Measurements from ENCODE around the gene NCLN.
"Not testable (repeated sequence)": the region's sequence is repeated elsewhere in the genome, so short reads cannot be mapped to it uniquely, and the experiment has no call there.

Gene NCLN

DNA sequence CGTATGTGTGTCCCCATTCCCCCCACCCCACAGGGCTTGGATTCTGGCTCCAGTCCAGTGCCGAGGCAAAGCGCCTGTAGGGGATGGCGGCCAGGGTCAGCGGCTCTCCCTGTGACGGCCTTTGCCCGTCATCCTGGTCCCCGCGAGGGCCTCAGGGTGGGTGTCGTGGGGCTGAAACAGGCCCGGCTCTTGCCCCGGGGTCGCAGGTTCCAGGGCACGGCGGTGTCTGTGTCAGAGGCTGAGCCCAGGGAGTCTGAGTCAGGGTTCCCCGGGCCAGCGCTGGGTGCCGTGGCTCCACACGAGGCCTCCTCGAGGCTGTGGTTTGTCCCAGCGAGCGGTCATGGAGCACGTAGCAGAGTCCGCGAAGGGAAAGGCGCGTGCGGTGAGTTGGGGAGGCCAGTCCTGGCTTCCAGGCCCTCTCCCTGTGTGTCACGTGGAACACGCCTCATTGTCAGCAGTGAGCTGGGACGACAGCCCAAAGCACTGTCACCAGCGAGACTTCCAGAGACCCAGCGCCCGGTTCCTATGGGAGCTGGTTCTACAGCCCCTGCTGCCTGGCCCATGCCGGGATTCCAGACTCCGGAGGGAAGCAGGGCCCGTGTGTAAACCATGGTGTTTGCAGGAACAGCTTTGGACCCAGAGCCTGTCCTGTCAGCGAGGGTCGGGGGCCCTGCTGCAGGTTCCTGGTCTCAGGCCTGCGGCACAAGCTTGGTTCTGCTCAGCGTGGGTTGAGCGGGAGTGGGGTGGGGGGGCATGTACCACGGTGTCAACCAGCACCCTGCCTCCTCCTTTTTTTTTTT lies 13.4 kb downstream of the NCLN start:
- no peak for DNase-seq

- peak in 1 of 4 experiments; percentile 11 for DNase-seq
Observed at GRCh38 chr19:3201072-3201700, 15.5 kb downstream of the NCLN start.

GRCh38 chr19:3201911-3202310 lies 16.2 kb downstream of the NCLN start:
- DNase-seq, result no peak

GRCh38 chr19:3202346-3202745 lies 16.6 kb downstream of the NCLN start:
- no peak for DNase-seq

DNA sequence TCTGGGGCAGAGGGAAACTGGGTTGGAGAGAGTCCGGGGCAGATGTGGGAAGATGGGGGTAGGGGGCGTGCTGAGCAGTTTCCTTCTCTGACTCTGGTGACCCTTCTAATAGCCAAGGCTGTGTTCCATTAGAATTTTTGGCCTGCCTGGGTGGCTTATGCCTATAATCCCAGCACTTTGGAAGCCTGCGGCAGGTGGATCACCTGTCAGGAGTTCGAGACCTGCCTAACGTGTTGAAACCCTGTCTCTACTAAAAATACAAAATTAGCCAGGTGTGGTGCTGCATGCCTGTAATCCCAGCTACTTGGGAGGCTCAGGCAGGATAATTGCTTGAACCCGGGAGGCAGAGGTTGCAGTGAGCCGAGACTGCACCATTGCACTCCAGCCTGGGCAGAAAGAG lies 17.2 kb downstream of the NCLN start:
- not testable (repeated sequence) for DNase-seq

GRCh38 chr19:3203805-3204645 lies 18.3 kb downstream of the NCLN start:
- no peak for DNase-seq

GRCh38 chr19:3204646-3205275 lies 19.0 kb downstream of the NCLN start:
- DNase-seq, result no peak

GRCh38 chr19:3206216-3206953 lies 20.7 kb downstream of the NCLN start:
- no peak for DNase-seq

DNA sequence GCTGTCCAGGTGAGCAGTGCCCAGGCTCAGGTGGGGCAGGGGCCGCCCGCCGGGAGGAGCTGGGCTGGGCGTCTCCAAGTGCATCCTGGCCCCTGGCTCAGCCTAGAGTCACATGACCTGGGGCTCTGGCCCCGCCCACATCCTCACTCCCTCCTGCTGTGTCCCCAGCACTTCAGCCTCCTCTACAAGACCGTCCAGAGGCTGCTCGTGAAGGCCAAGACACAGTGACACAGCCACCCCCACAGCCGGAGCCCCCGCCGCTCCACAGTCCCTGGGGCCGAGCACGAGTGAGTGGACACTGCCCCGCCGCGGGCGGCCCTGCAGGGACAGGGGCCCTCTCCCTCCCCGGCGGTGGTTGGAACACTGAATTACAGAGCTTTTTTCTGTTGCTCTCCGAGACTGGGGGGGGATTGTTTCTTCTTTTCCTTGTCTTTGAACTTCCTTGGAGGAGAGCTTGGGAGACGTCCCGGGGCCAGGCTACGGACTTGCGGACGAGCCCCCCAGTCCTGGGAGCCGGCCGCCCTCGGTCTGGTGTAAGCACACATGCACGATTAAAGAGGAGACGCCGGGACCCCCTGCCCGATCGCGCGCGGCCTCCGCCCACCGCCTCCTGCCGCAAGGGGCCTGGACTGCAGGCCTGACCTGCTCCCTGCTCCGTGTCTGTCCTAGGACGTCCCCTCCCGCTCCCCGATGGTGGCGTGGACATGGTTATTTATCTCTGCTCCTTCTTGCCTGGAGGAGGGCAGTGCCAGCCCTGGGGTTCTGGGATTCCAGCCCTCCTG lies 21.9 kb downstream of the NCLN start:
- no peak for DNase-seq

DNA sequence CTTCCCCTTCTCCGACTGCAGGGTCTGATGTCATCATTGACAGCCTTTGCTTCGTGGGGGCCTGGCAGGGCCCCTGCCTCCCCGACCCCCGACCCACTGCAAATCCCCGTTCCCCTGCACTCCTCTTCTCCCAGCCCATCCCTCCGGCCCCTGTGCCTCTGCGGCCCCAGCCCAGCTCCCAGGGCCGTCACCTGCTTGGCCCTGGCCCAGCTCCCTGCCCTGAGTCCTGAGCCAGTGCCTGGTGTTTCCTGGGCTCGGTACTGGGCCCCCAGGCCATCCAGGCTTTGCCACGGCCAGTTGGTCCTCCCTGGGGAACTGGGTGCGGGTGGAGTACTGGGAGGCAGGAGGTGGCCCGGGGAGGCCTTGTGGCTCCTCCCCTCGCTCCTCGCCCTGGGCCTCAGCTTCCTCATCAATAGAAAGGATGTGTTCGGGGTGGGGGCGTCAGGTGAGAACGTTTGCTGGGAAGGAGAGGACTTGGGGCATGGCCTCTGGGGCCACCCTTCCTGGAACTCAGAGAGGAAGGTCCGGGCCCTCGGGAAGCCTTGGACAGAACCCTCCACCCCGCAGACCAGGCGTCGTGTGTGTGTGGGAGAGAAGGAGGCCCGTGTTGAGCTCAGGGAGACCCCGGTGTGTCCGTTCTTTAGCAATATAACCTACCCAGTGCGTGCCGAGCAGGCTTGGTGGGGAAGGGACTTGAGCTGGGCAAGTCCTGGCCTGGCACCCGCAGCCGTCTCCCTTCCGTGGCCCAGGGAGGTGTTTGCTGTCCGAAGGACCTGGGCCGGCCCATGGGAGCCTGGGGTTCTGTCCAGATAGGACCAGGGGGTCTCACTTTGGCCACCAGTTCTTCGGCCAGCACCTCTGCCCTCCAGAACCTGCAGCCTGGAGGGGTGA lies 22.8 kb downstream of the NCLN start:
- DNase-seq, result no peak

DNA sequence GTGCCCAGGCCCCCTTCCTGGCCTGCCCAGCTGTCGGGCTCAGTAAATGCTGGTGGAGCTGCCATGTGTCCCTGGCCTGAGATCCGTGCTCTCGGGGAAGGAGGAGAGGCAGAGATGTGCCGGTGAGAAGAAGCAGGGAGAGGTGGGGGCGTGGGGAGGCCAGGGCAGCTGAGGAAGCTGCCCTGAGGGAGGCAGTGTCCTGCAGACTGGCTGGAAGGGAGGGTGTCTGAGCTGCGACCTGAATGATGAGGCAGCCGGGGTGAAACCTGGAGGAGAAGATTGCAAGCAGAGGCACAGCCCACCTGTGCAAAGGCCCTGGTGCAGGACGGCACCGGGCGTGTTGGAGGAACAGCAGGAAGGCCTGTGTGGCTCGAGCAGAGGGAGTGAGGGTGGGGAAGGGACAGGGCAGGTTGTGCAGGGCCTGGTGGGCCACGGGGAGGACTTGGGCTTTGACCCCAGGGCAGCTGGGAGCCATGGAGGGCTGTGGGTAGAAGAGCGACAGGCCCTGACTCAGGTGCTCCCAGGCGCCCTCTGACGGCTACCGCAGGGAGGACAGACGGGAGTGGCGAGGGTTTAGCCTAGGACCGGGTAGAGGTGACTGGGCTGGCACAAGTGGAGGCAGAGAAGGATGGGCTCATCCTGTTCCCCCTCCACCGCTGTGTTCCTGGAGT lies 24.8 kb downstream of the NCLN start:
- peak; percentile 66 to 81 (median 70) for DNase-seq

DNA sequence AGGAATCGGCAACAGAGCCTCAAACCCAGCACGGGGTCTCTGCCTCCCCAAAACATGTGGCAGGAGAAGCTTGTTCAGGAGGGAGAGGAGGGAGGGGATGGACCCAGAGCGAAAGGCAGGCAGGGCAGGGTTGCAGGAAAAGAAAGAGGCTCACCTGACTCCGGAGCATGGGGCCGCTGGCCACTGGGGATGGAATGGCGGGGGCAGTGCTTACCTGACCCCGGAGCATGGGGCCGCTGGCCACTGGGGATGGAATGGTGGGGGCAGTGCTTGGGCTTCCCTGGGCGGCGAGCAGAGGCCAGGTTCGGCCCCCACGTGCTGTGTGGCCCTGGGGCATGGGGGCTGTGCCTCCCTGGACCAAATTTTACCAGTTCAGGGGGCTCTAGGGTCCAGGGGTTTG lies 25.5 kb downstream of the NCLN start:
- DNase-seq, result no peak

- no peak for DNase-seq
Observed at GRCh38 chr19:3213159-3213558, 27.4 kb downstream of the NCLN start.

DNA sequence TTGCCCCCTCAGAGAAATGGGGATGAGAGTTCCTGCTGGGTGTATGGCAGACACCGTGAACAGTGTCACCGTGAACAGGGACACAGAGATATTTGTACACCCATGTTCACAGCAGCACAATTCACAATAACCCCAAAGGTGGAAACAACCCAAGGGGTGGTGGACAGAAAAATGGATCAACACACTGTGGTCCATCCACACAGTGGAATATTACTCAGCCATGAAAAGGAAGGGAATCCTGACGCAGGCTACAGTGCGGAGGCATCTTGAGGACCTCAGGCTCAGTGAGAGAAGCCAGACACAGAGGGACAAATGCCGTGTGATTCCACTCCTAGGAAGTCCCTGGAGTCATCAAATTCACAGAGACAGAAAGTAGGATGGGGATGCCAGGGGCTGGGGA lies 31.1 kb downstream of the NCLN start:
- DNase-seq, result peak in 1 of 4 experiments; percentile 1

DNA sequence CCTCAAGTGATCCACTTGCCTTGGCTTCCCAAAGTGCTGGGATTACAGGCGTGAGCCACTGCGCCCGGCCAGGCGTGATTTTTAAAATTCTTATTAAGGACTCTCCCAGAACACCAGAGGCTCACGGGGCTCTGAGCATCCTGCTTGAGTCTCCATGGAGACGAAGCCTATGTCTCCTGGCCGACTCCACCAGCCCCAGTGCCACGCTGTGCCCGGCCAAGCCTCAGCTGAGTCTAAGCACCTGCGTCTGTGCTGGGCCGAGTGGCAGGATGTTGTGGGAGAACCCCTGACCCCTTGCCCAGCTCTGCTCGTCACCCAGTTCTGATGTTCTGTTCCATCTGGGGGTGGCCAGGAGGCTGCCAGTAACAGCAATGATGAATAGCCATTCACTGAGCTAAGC lies 34.8 kb downstream of the NCLN start:
- no peak for DNase-seq

GRCh38 chr19:3221576-3221975 lies 35.8 kb downstream of the NCLN start:
- DNase-seq, result not testable (repeated sequence)

- DNase-seq, result no peak
Observed at GRCh38 chr19:3222709-3223108, 37.0 kb downstream of the NCLN start.

GRCh38 chr19:3224346-3225168 lies 38.8 kb downstream of the NCLN start, which contains the start of gene CELF5:
CELF5 (plus strand) TSS chr19:3224661; CDS start chr19:3224740, 79 bp downstream.
- peak; percentile 27 to 71 (median 44) for DNase-seq

DNA sequence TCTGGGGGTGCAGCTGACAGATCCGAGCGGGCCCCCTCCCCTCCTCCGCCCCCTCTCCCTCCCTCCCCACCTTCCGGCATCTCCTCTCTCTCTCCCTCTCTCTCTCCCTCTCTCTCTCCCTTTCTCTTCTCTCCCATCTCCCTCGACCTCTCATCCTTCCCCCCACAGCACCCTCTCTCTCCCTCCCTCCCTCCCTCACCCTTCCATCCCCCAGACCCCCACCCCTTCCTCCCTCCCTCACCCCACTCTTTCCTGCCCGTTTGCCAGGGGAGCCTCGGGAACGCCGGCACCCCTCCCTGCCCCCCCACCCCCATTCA lies 39.4 kb downstream of the NCLN start:
- no peak for DNase-seq

All from suppressor macrophage (primary cell).